ENCODE data around the gene PDLIM5.

DNA sequence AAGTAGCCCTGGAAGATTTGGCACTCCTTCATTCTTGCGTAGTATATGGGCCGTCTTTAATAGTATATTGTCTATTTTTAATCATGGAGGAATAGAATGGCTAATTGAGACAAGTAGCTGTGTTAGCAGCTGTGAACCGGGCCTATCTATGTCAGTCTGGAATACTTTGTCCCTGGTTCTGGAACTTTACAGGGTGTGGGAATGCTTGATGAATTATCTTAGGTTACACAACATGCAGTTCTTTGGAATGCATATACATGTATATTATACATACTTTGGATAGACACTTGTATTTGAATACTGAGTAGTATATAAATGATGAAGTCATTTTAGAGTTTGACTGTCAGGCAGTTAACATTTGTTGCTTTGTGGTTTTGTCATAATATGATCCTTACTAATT lies 37.4 kb downstream of the PDLIM5 start:
- TF ChIP-seq, protein P1, sequence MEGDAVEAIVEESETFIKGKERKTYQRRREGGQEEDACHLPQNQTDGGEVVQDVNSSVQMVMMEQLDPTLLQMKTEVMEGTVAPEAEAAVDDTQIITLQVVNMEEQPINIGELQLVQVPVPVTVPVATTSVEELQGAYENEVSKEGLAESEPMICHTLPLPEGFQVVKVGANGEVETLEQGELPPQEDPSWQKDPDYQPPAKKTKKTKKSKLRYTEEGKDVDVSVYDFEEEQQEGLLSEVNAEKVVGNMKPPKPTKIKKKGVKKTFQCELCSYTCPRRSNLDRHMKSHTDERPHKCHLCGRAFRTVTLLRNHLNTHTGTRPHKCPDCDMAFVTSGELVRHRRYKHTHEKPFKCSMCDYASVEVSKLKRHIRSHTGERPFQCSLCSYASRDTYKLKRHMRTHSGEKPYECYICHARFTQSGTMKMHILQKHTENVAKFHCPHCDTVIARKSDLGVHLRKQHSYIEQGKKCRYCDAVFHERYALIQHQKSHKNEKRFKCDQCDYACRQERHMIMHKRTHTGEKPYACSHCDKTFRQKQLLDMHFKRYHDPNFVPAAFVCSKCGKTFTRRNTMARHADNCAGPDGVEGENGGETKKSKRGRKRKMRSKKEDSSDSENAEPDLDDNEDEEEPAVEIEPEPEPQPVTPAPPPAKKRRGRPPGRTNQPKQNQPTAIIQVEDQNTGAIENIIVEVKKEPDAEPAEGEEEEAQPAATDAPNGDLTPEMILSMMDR (IDR thresholded peaks at IDR 0.05): no peak
- no peak for TF ChIP-seq POLR2AphosphoS5 (IDR thresholded peaks at IDR 0.05)

Data from transverse colon (tissue), 4 donors.